T47D (cell line): Measurements from ENCODE around the gene MLLT3.
A peak's percentile ranks its signal among the peaks of the same experiment; 100 is the strongest.

ENCODE experiments used
- DNase-seq, 2 experiments: peaks; one replicate each; pipeline versions ENCODE4 v3.0.0 to v3.0.0-alpha.2; 2011 to 2012; ENCODE audit warnings: low read depth in 1 of 2, low spot score in 1 of 2
- JUND ChIP-seq: IDR thresholded peaks from 2 replicates; pipeline ENCODE4 v1.6.1; 2012; ENCODE audit warnings: low read depth
- in situ Hi-C: cut with HindIII; loops from 2 replicates; pipeline ENCODE4 v1.10.0; 2016; ENCODE audit warnings: low sequenced_read_pairs, low pct_unique_long_range_greater_than_20kb

Gene MLLT3

DNA sequence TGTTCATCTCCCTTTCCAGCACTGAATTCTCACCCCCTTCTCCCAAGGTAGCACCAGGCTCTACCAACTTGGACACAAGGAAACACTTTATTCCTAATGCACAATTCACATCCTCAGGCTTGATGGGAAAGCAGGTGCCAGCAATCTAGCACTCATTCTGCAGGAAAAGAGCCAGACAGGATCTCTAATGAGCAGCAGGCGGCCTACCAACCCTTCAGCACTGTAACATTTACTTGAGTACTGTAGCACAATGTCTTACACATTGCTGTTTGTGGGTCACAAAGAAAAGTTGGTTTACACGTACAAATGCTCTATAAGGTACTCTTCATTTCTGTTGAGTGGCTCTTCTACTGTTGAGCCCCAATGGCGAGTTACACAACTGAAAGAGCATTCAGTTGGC lies 254.4 kb downstream of the MLLT3 start:
- TF ChIP-seq JUND: no peak
- in situ Hi-C loops: no loop called here
- DNase-seq: no peak

DNA sequence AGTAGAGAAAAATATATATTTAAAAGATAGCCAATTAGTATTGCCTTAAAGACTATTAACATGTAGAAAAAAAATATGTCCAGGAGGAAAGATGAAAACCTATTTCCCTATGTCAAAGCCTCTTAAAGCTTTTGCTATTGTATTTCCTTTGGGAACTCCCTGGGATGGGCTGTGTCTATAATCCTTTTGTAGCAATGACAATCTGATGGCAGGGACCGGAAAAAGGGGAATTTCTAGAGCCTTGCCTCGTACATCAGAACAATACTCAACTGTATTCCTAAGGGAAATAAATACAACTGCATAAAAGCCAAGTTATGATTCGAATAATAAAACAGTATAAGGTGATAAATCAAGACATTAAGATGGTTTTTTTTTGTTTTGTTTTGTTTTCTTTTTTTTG lies 257.3 kb downstream of the MLLT3 start:
- in situ Hi-C loops: no loop called here
- DNase-seq: no peak
- TF ChIP-seq JUND: no peak

DNA sequence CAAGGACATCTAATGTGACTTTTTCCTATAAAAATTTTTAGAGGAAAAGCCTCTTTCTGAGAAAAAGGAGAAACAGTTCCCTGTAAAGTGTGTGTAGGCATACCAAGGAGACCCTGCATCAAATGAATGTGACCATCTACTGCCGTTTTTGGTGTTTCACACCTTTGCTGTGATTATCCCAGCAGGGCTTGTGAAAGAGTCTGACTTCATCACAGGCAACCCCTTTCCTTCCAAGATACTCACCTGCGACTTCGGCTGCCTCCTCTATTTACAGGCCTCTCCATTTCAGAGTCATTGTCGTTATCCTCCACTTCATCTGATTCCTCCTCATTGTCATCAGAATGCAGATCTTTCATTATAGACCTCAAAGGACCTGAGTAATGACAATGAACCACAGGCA lies 259.1 kb downstream of the MLLT3 start:
- no peak for DNase-seq
- TF ChIP-seq JUND: no peak
- in situ Hi-C loops: no loop called here

DNA sequence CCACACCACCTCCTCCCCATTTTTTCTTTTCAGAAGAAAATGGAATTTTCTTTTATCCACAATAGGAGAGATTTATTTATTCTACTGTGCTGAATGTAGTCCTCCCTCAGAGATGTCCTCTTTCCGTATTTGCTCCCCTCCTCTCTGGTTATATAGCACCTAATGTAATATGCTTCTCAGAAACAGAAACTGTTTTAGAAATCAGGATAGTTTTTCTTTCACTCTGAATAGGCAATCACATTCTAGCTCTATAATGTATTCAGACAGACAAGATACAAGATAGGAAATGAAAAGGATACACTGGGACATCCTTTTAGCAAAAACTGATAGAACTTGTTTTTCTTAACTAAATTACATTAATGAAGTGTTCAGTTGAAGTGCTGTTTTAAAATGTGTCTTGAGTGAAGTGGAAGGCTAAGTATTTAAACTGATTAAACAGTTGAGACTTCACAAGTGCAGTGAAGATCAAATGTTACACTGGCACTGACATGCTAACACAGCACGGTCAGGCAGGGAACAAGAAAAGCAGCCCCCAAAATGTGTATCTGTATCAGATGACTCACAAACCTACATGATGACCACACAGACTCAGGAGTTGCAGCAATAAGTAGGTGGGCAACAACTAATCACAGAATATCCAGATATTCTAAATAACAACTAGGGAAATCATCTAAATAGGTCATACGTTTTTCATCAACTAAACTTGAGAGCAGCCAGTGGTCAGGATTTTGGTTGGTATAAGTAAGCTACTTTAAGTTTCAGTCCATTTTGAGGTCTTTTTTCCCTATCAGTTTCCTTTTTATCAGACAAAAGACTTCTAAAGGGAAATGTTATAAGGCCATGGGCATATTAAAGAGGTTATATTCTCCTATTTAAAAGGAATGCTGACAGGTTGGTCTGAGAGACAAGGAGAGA lies 260.4 kb downstream of the MLLT3 start:
- in situ Hi-C loops: no loop called here
- no peak for DNase-seq
- no peak for TF ChIP-seq JUND

DNA sequence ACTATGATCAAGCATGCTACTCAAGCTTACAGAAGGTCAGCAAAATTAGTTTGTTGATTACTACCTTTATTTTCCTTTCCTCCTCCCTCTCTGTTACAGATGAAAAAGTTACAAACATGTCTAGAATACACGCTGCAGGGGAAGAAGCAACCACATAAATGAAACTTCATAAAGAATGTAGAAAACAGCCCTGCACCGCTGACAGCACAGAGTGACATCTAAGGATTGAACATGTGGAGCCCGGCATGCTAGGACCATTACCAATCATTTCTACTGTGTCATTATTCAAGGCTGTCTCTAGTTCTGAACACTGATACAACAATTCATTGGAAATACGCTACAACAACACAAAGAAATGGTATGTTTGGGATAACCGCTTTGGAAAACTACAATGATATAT lies 261.1 kb downstream of the MLLT3 start:
- TF ChIP-seq JUND: no peak
- no peak for DNase-seq
- in situ Hi-C loops: no loop called here

DNA sequence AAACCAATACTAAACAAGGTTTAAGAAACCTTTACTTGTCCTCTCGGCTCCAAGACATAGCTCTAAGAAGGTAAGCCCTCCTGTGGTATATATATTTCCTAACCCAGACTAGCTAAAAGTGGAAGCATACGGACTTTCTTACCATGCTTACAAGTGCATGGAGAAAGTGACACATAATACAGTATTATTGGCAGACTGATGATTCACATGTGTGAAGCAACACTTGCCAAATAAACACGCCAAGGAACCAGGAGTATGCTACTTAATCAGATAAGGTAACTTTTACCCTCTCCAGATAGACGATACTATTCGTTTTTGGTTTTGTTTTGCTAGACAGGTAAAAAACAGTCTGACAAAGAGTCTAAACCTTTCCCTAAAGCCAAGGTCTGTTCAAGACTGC lies 264.1 kb downstream of the MLLT3 start:
- no peak for DNase-seq
- no peak for TF ChIP-seq JUND
- in situ Hi-C loops: no loop called here

DNA sequence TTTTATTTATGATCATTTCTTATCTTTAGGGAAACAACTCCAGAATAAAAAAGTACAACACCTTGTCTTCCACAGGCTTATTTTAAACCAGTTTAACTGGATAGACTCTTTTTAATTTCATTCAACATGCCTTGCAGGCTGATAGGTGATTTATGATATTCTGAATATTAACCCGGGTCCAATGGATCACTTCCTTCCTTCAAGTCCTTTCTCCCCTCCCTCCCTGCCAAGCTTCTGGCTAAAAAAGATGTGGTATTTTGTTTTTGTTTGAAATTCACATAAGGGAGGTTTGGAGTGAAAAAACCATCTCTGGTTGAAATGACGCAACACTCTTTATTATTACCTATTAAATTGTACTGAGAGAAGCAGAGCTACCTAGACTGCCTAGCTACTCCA lies 265.3 kb downstream of the MLLT3 start:
- in situ Hi-C loops: no loop called here
- no peak for TF ChIP-seq JUND
- DNase-seq: peak in 1 of 2 experiments; percentile 4

DNA sequence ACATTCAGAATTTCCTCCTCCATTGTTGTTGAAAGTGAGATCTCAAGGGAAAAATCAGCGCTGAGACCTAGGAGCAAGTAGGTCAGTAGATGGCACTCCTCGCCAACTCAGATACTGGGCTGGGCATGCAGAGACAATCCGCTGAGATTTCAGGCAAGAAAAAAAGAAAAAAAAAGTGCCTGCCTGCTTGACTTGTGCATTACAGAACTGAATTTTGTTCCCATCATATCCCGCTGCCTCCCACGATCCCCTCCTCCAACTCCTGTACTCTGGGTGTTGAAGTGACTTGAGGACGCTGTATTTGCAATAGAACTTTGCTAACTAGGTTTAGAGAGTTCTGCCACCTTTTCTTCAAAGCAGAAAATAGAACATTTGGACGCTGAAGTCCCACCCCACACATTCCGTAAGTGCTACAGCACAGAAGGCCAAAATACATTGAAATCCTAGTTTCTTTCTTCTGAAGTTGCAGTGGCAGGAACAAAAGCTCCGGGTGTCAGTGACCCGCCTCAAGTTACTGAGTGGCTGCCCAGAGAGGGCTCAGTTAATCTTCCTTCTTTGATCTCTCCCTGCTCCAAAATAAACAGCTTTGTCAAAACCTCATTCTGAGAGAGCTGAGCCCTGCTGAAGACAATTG lies 265.8 kb downstream of the MLLT3 start:
- DNase-seq: peak; percentile 16 to 70
- in situ Hi-C loops: no loop called here
- TF ChIP-seq JUND: no peak

DNA sequence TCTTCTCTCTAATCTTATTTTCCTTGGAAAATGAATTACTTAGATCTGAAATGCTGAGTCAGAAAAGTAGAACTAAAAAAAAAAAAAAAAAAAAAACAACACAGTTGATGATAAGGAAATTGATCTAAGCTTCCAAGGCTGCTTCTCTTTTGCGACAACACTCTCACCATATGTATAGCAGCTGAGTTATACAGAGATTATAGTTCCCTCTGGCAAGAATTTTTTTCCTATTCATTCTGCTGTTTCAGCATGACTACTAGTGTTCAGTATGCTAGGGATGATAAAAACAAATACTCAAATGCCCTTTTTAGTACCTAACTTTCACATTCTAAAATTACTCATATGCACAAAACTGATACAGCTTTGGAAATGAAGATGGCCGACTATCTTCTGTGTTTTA lies 267.3 kb downstream of the MLLT3 start:
- no peak for DNase-seq
- in situ Hi-C loops: no loop called here
- no peak for TF ChIP-seq JUND

DNA sequence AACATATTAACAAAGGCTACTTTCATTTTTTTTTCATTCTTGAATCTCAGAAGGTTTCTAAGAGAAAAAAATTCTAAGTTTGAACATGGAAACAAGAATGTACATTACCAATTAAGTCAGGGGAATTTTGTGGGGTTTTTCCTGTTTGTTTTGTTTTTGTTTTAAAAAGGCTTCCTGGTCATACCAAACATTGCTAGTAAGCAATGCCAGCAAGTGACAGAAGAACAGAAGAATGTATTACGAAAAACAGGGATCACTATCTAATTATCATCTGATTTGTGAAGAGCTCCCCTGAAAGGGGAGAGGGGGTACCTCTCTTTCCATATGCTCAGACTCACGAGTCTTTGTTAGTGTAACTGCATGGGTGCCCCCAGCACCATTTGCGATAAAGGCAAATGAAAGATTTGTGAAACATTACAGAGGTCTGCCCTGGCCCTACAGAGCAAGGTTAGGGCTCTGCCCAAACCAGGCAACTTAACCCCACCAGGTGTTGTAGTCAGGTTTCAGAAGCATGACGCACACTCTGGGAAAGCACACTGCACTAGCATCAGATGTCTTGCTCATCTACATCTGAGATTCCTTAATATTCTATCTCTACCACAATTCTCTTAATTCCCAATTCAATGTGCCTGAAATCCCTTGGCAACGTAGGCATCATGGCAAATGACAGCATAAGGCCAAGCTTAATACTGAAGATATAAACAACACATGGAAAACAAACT lies 268.2 kb downstream of the MLLT3 start:
- in situ Hi-C loops: no loop called here
- DNase-seq: no peak
- no peak for TF ChIP-seq JUND

DNA sequence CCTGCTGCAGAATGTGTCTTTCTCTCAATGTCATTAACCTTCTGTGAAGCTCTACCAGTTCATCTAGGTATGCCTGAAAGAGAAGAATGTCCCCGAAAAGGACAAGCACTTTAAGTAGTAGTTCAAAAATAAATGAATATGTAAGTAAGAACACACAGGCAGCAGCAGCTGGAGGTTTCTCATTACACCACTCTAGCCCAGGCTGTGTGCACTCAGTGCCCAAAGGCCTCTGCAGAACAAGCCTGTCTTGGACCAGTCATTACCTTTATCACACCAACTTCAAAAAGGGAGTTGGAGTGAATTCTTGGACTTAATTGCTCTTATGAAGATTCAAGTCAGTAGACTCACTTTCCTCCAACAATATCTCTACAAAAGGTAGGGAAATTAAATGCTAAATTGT lies 268.8 kb downstream of the MLLT3 start:
- in situ Hi-C loops: no loop called here
- TF ChIP-seq JUND: no peak
- no peak for DNase-seq

DNA sequence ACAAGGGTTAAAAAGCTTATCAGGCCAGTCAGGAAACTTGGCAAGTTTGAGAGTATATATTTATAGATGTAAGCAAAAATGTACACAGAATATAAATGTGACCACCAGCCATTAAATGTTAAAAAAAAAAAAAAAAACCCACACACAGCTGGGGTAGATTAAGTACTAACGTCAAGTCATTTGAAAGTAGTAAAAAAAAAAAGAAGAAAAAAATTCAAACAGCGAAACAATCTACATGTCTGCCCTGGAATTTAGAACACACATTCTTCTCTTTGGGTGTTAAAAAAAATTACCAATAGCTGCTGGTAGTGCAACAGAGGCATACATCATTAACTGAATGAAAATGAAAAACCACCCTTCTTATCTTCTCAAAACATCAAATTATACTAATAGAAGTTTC lies 269.7 kb downstream of the MLLT3 start:
- TF ChIP-seq JUND: no peak

DNA sequence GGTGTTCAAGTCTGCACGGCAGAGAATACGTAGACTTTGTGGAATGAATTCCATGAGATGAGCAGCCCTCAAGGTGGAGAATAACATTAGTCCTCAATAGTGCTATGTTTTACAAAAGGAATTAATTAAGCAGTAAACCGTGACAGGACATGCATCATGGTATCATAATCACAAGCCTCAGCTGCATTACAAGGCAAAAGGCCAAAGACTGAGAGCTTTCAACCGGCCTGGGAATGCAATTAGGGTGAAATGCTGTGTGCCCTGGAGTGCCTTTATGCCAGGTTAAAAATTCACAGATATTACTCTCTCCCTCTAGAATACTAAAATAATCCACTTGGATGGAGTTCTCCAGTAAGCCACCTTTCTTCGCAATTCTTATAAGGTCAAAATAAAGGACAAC lies 270.6 kb downstream of the MLLT3 start:
- TF ChIP-seq JUND: no peak
- in situ Hi-C loops: no loop called here
- no peak for DNase-seq

More for the DNA sequence above, 269.7 kb downstream of the MLLT3 start:
- in situ Hi-C loops: no loop called here
- no peak for DNase-seq
